C4-2B (cell line): ENCODE measurements around the gene RIMS3.

Experiments
- ZFX ChIP-seq: fragments of 450-650 bp; IDR thresholded peaks from 2 replicates; pipeline ENCODE4 v1.6.1; 2017
- TF ChIP-seq, protein P1 (sequence below): fragments of 450-650 bp; conservative IDR thresholded peaks from 2 replicates; pipeline ENCODE4 v1.5.1; 2017; ENCODE audit warnings: mild to moderate bottlenecking

GRCh38 chr1:40697436-40697835 lies 32.0 kb upstream of the RIMS3 start:
- TF ChIP-seq, protein P1, sequence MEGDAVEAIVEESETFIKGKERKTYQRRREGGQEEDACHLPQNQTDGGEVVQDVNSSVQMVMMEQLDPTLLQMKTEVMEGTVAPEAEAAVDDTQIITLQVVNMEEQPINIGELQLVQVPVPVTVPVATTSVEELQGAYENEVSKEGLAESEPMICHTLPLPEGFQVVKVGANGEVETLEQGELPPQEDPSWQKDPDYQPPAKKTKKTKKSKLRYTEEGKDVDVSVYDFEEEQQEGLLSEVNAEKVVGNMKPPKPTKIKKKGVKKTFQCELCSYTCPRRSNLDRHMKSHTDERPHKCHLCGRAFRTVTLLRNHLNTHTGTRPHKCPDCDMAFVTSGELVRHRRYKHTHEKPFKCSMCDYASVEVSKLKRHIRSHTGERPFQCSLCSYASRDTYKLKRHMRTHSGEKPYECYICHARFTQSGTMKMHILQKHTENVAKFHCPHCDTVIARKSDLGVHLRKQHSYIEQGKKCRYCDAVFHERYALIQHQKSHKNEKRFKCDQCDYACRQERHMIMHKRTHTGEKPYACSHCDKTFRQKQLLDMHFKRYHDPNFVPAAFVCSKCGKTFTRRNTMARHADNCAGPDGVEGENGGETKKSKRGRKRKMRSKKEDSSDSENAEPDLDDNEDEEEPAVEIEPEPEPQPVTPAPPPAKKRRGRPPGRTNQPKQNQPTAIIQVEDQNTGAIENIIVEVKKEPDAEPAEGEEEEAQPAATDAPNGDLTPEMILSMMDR = no peak
- TF ChIP-seq ZFX = no peak
